Suprapubic skin (tissue), 4 donors: ENCODE measurements around the gene RASSF7.

ENCODE experiments used
- CTCF ChIP-seq, 2 donors: fragments of 200-600 bp in 1 of 2; fragments of 450-650 bp in 1 of 2; sonication (generic) in 1 of 2; IDR thresholded peaks; one replicate each; pipeline ENCODE4 v1.5.1; 2016 to 2019; ENCODE audit warnings: antibody characterized with exemption in 2 of 2, mild to moderate bottlenecking in 1 of 2, moderate library complexity in 1 of 2
- EP300 ChIP-seq: sonication (generic); formaldehyde crosslinking; IDR thresholded peaks from one replicate; pipeline ENCODE4 v1.6.1; 2017; ENCODE audit warnings: antibody characterized with exemption
- POLR2A ChIP-seq, 2 donors: fragments of 450-650 bp; IDR thresholded peaks; one replicate each; pipeline ENCODE4 v1.6.1; 2017; ENCODE audit warnings: antibody characterized with exemption in 2 of 2, mild to moderate bottlenecking in 2 of 2, moderate library complexity in 2 of 2
- POLR2AphosphoS5 ChIP-seq, 3 donors: sonication (generic); formaldehyde crosslinking; IDR thresholded peaks; one replicate each; pipeline ENCODE4 v1.6.1; 2017; ENCODE audit warnings: antibody characterized with exemption in 3 of 3

- TF ChIP-seq CTCF (IDR thresholded peaks at IDR 0.05) (no peak), POLR2AphosphoS5 (IDR thresholded peaks at IDR 0.05) (no peak), POLR2A (IDR thresholded peaks at IDR 0.05) (no peak), EP300 (no peak)
These were observed 49.5 kb downstream of the RASSF7 start for GRCh38 chr11:610146-610801.
